Ascending aorta (tissue), 2 donors: ENCODE results near the gene RIPOR1. TPM values are rescaled to one million over a fixed set of nuclear protein-coding genes. Genes with fewer than 3 reads are reported as not detected.
A peak's percentile ranks its signal among the peaks of the same experiment; 100 is the strongest.
"Not testable (repeated sequence)": the region's sequence is repeated elsewhere in the genome, so short reads cannot be mapped to it uniquely, and the experiment has no call there.

Source experiments
- DNase-seq, 2 donors: peaks; one replicate each; pipeline ENCODE4 v3.0.0-alpha.2; 2019; ENCODE audit warnings: low spot score in 2 of 2
- H3K27ac ChIP-seq, 2 donors: fragments of 200-600 bp; sonication (generic); one replicate each; pipeline ENCODE4 v1.5.1; 2016 to 2017; ENCODE audit warnings: mild to moderate bottlenecking in 1 of 2
- H3K27me3 ChIP-seq: fragments of 200-600 bp; sonication (generic); one replicate; pipeline ENCODE4 v1.5.1; 2017
- H3K36me3 ChIP-seq, 2 donors: fragments of 200-600 bp; sonication (generic); one replicate each; pipeline ENCODE4 v1.5.1; 2016
- H3K4me1 ChIP-seq, 2 donors: fragments of 200-600 bp; sonication (generic); one replicate each; pipeline ENCODE4 v1.5.1; 2016 to 2017; ENCODE audit warnings: mild to moderate bottlenecking in 1 of 2
- H3K4me3 ChIP-seq, 2 donors: fragments of 200-600 bp; sonication (generic); one replicate each; pipeline ENCODE4 v1.5.1; 2016 to 2017; ENCODE audit warnings: mild to moderate bottlenecking in 1 of 2
- H3K9me3 ChIP-seq, 2 donors: fragments of 200-600 bp; sonication (generic); one replicate each; pipeline ENCODE4 v1.5.1; 2016
- CTCF ChIP-seq, 3 experiments: fragments of 200-600 bp in 2 of 3; fragments of 450-650 bp in 1 of 3; sonication (generic) in 2 of 3; IDR thresholded peaks; one replicate each; pipeline ENCODE4 v1.5.1; 2016 to 2019; ENCODE audit warnings: antibody characterized with exemption in 3 of 3, mild to moderate bottlenecking in 1 of 3, moderate library complexity in 1 of 3
- intact Hi-C: fragments of 100-400 bp; cut with DNase I; formaldehyde crosslinking; loops from one replicate; pipeline ENCODE4 v1.15.1; 2023
- total RNA-seq: library from RNA; depleted of rRNA; stranded (reverse); fragments of >200 nt; gene quantifications from one replicate; pipeline ENCODE4 v1.1.0, GENCODE V29; 2016

RIPOR1 gene
- total RNA-seq, 1 donor from 2014 or later = 182 TPM

GRCh38 chr16:67490335-67491096 lies 38.1 kb upstream of the RIPOR1 start:
- H3K4me3 ChIP-seq = no peak overlapping the region
- no peak for DNase-seq
- H3K36me3 ChIP-seq = no peaks in the 10 kb centered on the region
- no peaks in the 10 kb centered on the region for H3K27me3 ChIP-seq
- peak overlapping the region in 1 of 2 donors; percentile 42 for H3K27ac ChIP-seq
- intact Hi-C loops = no loop called here
- H3K4me1 ChIP-seq = peaks cover 0 to 6% of the 10 kb centered on the region in 2 donors
- no peaks in the 10 kb centered on the region for H3K9me3 ChIP-seq
- no peak for TF ChIP-seq CTCF (IDR thresholded peaks at IDR 0.05)

GRCh38 chr16:67499106-67499505 lies 29.5 kb upstream of the RIPOR1 start:
- no peaks in the 10 kb centered on the region for H3K4me1 ChIP-seq
- intact Hi-C loops = no loop called here
- DNase-seq = no peak

GRCh38 chr16:67504031-67505021 lies 24.3 kb upstream of the RIPOR1 start:
- intact Hi-C loops = no loop called here
- Histone ChIP-seq H3K27ac (no peak overlapping the region), H3K27me3 (no peaks in the 10 kb centered on the region), H3K36me3 (no peaks in the 10 kb centered on the region), H3K4me3 (no peak overlapping the region), H3K4me1 (no peaks in the 10 kb centered on the region), H3K9me3 (no peaks in the 10 kb centered on the region)
- peak in 1 of 2 donors; percentile 39 for DNase-seq
- TF ChIP-seq CTCF (IDR thresholded peaks at IDR 0.05) = no peak

More at GRCh38 chr16:67499106-67499505, 29.5 kb upstream of the RIPOR1 start:
- no peak for TF ChIP-seq CTCF (IDR thresholded peaks at IDR 0.05)
- Histone ChIP-seq H3K36me3 (no peaks in the 10 kb centered on the region), H3K27ac (no peak overlapping the region), H3K27me3 (no peaks in the 10 kb centered on the region), H3K4me3 (no peak overlapping the region), H3K9me3 (no peaks in the 10 kb centered on the region)

- H3K27me3 ChIP-seq = no peaks in the 10 kb centered on the region
- TF ChIP-seq CTCF (IDR thresholded peaks at IDR 0.05) = no peak
- H3K4me3 ChIP-seq = no peak overlapping the region
- H3K27ac ChIP-seq = no peak overlapping the region
- intact Hi-C loops = no loop called here
- no peaks in the 10 kb centered on the region for H3K9me3 ChIP-seq
- no peak for DNase-seq
- no peaks in the 10 kb centered on the region for H3K36me3 ChIP-seq
- H3K4me1 ChIP-seq = no peaks in the 10 kb centered on the region
Observed at GRCh38 chr16:67506468-67506867, 22.2 kb upstream of the RIPOR1 start.

GRCh38 chr16:67509016-67509415 lies 19.6 kb upstream of the RIPOR1 start:
- Histone ChIP-seq H3K36me3 (no peaks in the 10 kb centered on the region), H3K27ac (no peak overlapping the region), H3K4me3 (no peak overlapping the region), H3K4me1 (no peaks in the 10 kb centered on the region), H3K9me3 (no peaks in the 10 kb centered on the region), H3K27me3 (no peaks in the 10 kb centered on the region)
- intact Hi-C loops = no loop called here
- no peak for TF ChIP-seq CTCF (IDR thresholded peaks at IDR 0.05)
- no peak for DNase-seq

- H3K27ac ChIP-seq, H3K4me3 ChIP-seq, H3K9me3 ChIP-seq, H3K4me1 ChIP-seq, H3K27me3 ChIP-seq, DNase-seq, intact Hi-C loops, H3K36me3 ChIP-seq: not testable (repeated sequence)
Observed at GRCh38 chr16:67513892-67514291, 14.7 kb upstream of the RIPOR1 start.
